ENCODE results near the gene DYRK1B. TPM values are rescaled to one million over a fixed set of nuclear protein-coding genes. Genes with fewer than 3 reads are reported as not detected.
"Not testable (repeated sequence)": the region's sequence is repeated elsewhere in the genome, so short reads cannot be mapped to it uniquely, and the experiment has no call there.

Gene DYRK1B
- total RNA-seq, 4 donors from 2014 or later = 1.3 to 15.0 (median 10.1) TPM

- no peak overlapping the region for H3K4me3 ChIP-seq
- H3K4me1 ChIP-seq = no peaks in the 10 kb centered on the region
- intact Hi-C loops (cut with DNase I; ENCODE audit: low total_unique reads) = no loop called here
- DNase-seq = no peak
- H3K27me3 ChIP-seq = no peaks in the 10 kb centered on the region
- H3K27ac ChIP-seq = no peak overlapping the region
- no peaks in the 10 kb centered on the region for H3K9me3 ChIP-seq
- H3K36me3 ChIP-seq = no peaks in the 10 kb centered on the region
- TF ChIP-seq, protein P1, sequence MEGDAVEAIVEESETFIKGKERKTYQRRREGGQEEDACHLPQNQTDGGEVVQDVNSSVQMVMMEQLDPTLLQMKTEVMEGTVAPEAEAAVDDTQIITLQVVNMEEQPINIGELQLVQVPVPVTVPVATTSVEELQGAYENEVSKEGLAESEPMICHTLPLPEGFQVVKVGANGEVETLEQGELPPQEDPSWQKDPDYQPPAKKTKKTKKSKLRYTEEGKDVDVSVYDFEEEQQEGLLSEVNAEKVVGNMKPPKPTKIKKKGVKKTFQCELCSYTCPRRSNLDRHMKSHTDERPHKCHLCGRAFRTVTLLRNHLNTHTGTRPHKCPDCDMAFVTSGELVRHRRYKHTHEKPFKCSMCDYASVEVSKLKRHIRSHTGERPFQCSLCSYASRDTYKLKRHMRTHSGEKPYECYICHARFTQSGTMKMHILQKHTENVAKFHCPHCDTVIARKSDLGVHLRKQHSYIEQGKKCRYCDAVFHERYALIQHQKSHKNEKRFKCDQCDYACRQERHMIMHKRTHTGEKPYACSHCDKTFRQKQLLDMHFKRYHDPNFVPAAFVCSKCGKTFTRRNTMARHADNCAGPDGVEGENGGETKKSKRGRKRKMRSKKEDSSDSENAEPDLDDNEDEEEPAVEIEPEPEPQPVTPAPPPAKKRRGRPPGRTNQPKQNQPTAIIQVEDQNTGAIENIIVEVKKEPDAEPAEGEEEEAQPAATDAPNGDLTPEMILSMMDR (IDR thresholded peaks at IDR 0.05) = no peak
- TF ChIP-seq POLR2A (IDR thresholded peaks at IDR 0.05) = no peak
Observed at GRCh38 chr19:39818626-39819097, 15.3 kb downstream of the DYRK1B start.

DNA sequence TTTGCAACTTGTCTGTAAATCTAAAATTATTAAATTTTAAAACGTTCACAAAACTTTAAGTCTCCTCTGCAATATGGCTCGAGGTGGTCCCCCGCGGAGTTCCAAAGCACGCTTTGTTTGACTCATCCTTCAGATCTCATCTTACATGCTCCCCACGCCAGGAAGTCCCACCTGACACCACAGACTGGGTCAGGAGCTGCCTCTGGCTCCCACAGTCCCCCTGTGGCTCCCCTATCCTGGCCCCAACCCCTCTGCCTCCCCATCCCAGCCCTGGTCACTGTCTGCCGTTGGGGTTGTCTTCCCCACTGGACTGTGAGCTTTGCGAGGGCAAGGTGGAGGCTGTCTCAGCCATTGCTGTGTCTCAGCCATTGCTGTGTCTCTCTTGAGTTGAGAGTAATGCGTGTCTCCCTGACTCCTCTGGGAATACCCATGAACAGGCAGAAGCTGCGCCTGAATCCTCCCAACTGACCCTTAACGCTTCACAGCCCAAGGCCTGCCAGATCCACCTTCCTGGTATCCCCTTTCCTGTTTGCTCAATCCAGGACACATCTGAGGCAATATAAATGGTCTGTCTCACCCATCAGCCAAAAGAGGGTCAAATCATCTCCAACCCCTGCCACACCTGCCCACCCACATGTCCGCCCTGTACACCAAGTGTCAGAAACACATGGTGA lies 15.9 kb downstream of the DYRK1B start:
- no peak for DNase-seq
- Histone ChIP-seq H3K4me1 (no peaks in the 10 kb centered on the region), H3K27ac (no peak overlapping the region), H3K27me3 (no peaks in the 10 kb centered on the region), H3K9me3 (no peaks in the 10 kb centered on the region), H3K36me3 (no peaks in the 10 kb centered on the region), H3K4me3 (no peak overlapping the region)
- intact Hi-C loops (cut with DNase I; ENCODE audit: low total_unique reads) = no loop called here
- TF ChIP-seq, protein P1 (IDR thresholded peaks at IDR 0.05) = no peak
- no peak for TF ChIP-seq POLR2A (IDR thresholded peaks at IDR 0.05)

DNA sequence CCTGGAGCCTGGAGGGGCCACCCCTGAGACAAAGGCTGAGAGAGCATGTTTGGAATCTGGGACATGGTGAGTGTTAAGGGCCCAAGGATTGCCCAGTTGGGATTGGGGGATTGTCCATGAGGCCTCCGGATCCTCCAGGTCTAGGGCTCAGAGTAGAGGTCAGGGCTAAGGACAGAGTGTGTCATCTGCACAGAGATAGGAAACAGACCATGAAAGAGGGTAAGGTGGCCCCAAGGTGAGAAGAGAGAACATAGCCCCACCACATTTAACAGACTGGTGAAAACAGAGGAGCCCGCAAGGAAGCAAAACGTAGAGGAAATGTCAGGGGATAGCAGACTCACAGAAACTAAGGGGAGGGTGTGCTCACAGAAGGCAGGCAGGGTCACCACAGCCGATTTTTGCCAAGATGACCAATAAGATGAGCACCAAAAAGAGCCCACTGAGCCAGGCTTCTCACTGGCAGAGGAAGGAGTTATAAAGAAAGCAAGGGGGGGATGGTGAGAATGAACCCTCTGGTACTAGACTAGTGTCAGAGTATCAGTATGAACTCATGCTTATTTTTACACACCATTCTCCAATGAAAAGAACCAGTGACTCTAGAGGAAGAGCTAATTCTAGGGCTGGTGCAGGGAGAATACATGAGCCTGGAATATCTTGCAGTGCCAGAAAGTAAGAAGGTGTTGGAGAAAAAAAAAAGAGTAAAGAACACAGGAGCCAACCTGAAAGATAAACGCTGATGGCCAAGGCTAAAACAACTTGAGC lies 17.5 kb downstream of the DYRK1B start:
- H3K36me3 ChIP-seq = no peaks in the 10 kb centered on the region
- intact Hi-C loops (cut with DNase I; ENCODE audit: low total_unique reads) = no loop called here
- DNase-seq = no peak
- H3K27me3 ChIP-seq = no peaks in the 10 kb centered on the region
- no peaks in the 10 kb centered on the region for H3K9me3 ChIP-seq
- H3K27ac ChIP-seq = no peak overlapping the region
- no peak for TF ChIP-seq POLR2A (IDR thresholded peaks at IDR 0.05)
- TF ChIP-seq, protein P1 (IDR thresholded peaks at IDR 0.05) = no peak
- no peak overlapping the region for H3K4me3 ChIP-seq
- H3K4me1 ChIP-seq = no peaks in the 10 kb centered on the region

- no peaks in the 10 kb centered on the region for H3K4me1 ChIP-seq
- DNase-seq = no peak
- no peak overlapping the region for H3K27ac ChIP-seq
- H3K4me3 ChIP-seq = no peak overlapping the region
- no peaks in the 10 kb centered on the region for H3K27me3 ChIP-seq
- TF ChIP-seq, protein P1 (IDR thresholded peaks at IDR 0.05) = no peak
- no peak for TF ChIP-seq POLR2A (IDR thresholded peaks at IDR 0.05)
- intact Hi-C loops (cut with DNase I; ENCODE audit: low total_unique reads) = no loop called here
- no peaks in the 10 kb centered on the region for H3K9me3 ChIP-seq
- H3K36me3 ChIP-seq = no peaks in the 10 kb centered on the region
Observed at GRCh38 chr19:39814595-39814994, 19.4 kb downstream of the DYRK1B start.

- H3K9me3 ChIP-seq; DNase-seq; H3K36me3 ChIP-seq; H3K4me3 ChIP-seq; H3K27ac ChIP-seq; intact Hi-C loops (cut with DNase I; ENCODE audit: low total_unique reads); H3K4me1 ChIP-seq; H3K27me3 ChIP-seq: not testable (repeated sequence)
Observed at GRCh38 chr19:39814111-39814510, 19.9 kb downstream of the DYRK1B start.

Measured in uterus (tissue), 4 donors.